Astrocyte (in vitro differentiated cells and primary cell): ENCODE measurements around the gene PARVB. TPM values are rescaled to one million over a fixed set of nuclear protein-coding genes. Genes with fewer than 3 reads are reported as not detected.
A peak's percentile ranks its signal among the peaks of the same experiment; 100 is the strongest.

ENCODE experiments used
- DNase-seq: peaks from one replicate; pipeline ENCODE4 v3.0.0-alpha.2; 2010; ENCODE audit warnings: low read depth
- FAIRE-seq: peaks from 2 replicates; lab custom pipeline; 2011; peaks lifted over from hg19 to GRCh38; lab: Jason Lieb, UNC
- H2AFZ ChIP-seq: 2 replicates; pipeline ENCODE4 v1.6.0; 2012; ENCODE audit warnings: low read depth, low read length, inconsistent platforms
- H3K27ac ChIP-seq: 2 replicates; pipeline ENCODE4 v1.5.1; 2011; ENCODE audit warnings: low read depth, low read length, inconsistent platforms
- H3K27me3 ChIP-seq: 2 replicates; pipeline ENCODE4 v1.6.0; 2011; ENCODE audit warnings: low read length, inconsistent platforms; ENCODE audit not compliant: insufficient read depth
- H3K36me3 ChIP-seq: 2 replicates; pipeline ENCODE4 v1.5.1; 2011; ENCODE audit warnings: low read length, inconsistent platforms; ENCODE audit not compliant: insufficient read depth
- H3K4me1 ChIP-seq: 2 replicates; pipeline ENCODE4 v1.5.1; 2011; ENCODE audit warnings: low read length, inconsistent platforms; ENCODE audit not compliant: insufficient read depth
- H3K4me2 ChIP-seq: 2 replicates; pipeline ENCODE4 v1.6.0; 2012; ENCODE audit warnings: low read length, inconsistent platforms
- H3K4me3 ChIP-seq: 2 replicates; pipeline ENCODE4 v1.5.1; 2011; ENCODE audit warnings: low read depth, mild to moderate bottlenecking, low read length, inconsistent platforms; ENCODE audit not compliant: insufficient read depth
- H3K79me2 ChIP-seq: 2 replicates; pipeline ENCODE4 v1.6.0; 2012; ENCODE audit warnings: mild to moderate bottlenecking, low read length, inconsistent platforms; ENCODE audit not compliant: insufficient read depth
- H3K9ac ChIP-seq: 2 replicates; pipeline ENCODE4 v1.6.0; 2012; ENCODE audit warnings: mild to moderate bottlenecking, low read length, inconsistent platforms
- H3K9me3 ChIP-seq: 2 replicates; pipeline ENCODE4 v1.5.1; 2012; ENCODE audit warnings: low read depth, mild to moderate bottlenecking, low read length, inconsistent platforms; ENCODE audit not compliant: insufficient read depth
- H4K20me1 ChIP-seq: 2 replicates; pipeline ENCODE4 v1.6.0; 2012; ENCODE audit warnings: low read length, inconsistent platforms; ENCODE audit not compliant: insufficient read depth
- H3K27ac Mint-ChIP-seq: one replicate; pipeline ENCODE4 v1.8.0; 2021; ENCODE audit warnings: mild to moderate bottlenecking, mixed read lengths; ENCODE audit not compliant: unreplicated experiment
- H3K27me3 Mint-ChIP-seq: one replicate; pipeline ENCODE4 v1.8.0; 2021; ENCODE audit warnings: low read depth, mixed read lengths; ENCODE audit not compliant: unreplicated experiment
- H3K36me3 Mint-ChIP-seq: one replicate; pipeline ENCODE4 v1.8.0; 2021; ENCODE audit warnings: low read depth, mixed read lengths; ENCODE audit not compliant: unreplicated experiment
- H3K4me1 Mint-ChIP-seq: one replicate; pipeline ENCODE4 v1.8.0; 2021; ENCODE audit warnings: low read depth, mixed read lengths; ENCODE audit not compliant: unreplicated experiment
- H3K4me3 Mint-ChIP-seq: one replicate; pipeline ENCODE4 v1.8.0; 2021; ENCODE audit warnings: mild to moderate bottlenecking, moderate library complexity, mixed read lengths; ENCODE audit not compliant: unreplicated experiment
- H3K9me3 Mint-ChIP-seq: one replicate; pipeline ENCODE4 v1.8.0; 2021; ENCODE audit warnings: mild to moderate bottlenecking, mixed read lengths; ENCODE audit not compliant: unreplicated experiment
- CTCF ChIP-seq: IDR thresholded peaks from 2 replicates; pipeline ENCODE4 v1.5.1; 2011; ENCODE audit warnings: low read depth, mild to moderate bottlenecking, inconsistent platforms, low read length, moderate library complexity; ENCODE audit not compliant: insufficient read depth
- EZH2 ChIP-seq: IDR thresholded peaks from 2 replicates; pipeline ENCODE4 v1.6.1; 2012; ENCODE audit warnings: mild to moderate bottlenecking, low read length, inconsistent platforms; ENCODE audit not compliant: insufficient read depth
- total RNA-seq: library from RNA; stranded (reverse); gene quantifications from 2 replicates; pipeline ENCODE4 v1.2.1, GENCODE V29; 2021

PARVB gene
- total RNA-seq, 1 donor from 2014 or later = 22.0 TPM

- Mint-ChIP-seq H3K27ac (no peak overlapping the region), H3K4me1 (no peaks in the 10 kb centered on the region), H3K4me3 (no peak overlapping the region), H3K9me3 (no peaks in the 10 kb centered on the region), H3K27me3 (no peaks in the 10 kb centered on the region), H3K36me3 (peaks cover 16% of the 10 kb centered on the region)
- Histone ChIP-seq H3K4me2 (no peak overlapping the region), H3K27ac (no peak overlapping the region), H3K36me3 (peaks cover 18% of the 10 kb centered on the region), H3K27me3 (no peaks in the 10 kb centered on the region), H3K4me1 (peaks cover 9% of the 10 kb centered on the region), H3K9me3 (no peaks in the 10 kb centered on the region), H3K9ac (no peak overlapping the region), H2AFZ (no peak overlapping the region), H3K4me3 (no peak overlapping the region), H3K79me2 (peaks cover 5% of the 10 kb centered on the region), H4K20me1 (peaks cover 45% of the 10 kb centered on the region)
- FAIRE-seq (no peak), DNase-seq (no peak)
- no peak for TF ChIP-seq CTCF
- no peak for TF ChIP-seq EZH2
Measured at GRCh38 chr22:43994006-43994405, 30.1 kb upstream of the PARVB start.

GRCh38 chr22:43994416-43994815 is 29.7 kb upstream of the PARVB start:
- Mint-ChIP-seq H3K36me3 (peaks cover 17% of the 10 kb centered on the region), H3K27me3 (no peaks in the 10 kb centered on the region), H3K9me3 (no peaks in the 10 kb centered on the region), H3K27ac (no peak overlapping the region), H3K4me1 (no peaks in the 10 kb centered on the region), H3K4me3 (peak overlapping the region; percentile 34)
- Histone ChIP-seq H4K20me1 (peaks cover 45% of the 10 kb centered on the region), H3K4me1 (peaks cover 9% of the 10 kb centered on the region), H3K79me2 (peaks cover 5% of the 10 kb centered on the region), H3K9me3 (no peaks in the 10 kb centered on the region), H2AFZ (no peak overlapping the region), H3K36me3 (peaks cover 17% of the 10 kb centered on the region), H3K27me3 (no peaks in the 10 kb centered on the region), H3K4me2 (no peak overlapping the region), H3K9ac (no peak overlapping the region), H3K27ac (no peak overlapping the region), H3K4me3 (no peak overlapping the region)
- FAIRE-seq (no peak), DNase-seq (no peak)
- no peak for TF ChIP-seq CTCF
- TF ChIP-seq EZH2 = no peak

- Histone ChIP-seq H3K27ac (no peak overlapping the region), H3K4me2 (no peak overlapping the region), H3K9ac (no peak overlapping the region), H3K79me2 (peaks cover 5% of the 10 kb centered on the region), H3K9me3 (no peaks in the 10 kb centered on the region), H4K20me1 (peaks cover 45% of the 10 kb centered on the region), H3K4me1 (peaks cover 9% of the 10 kb centered on the region), H3K4me3 (no peak overlapping the region), H3K27me3 (no peaks in the 10 kb centered on the region), H2AFZ (no peak overlapping the region), H3K36me3 (peaks cover 16% of the 10 kb centered on the region)
- H3K36me3 Mint-ChIP-seq = peaks cover 18% of the 10 kb centered on the region
- no peaks in the 10 kb centered on the region for H3K27me3 Mint-ChIP-seq
- no peak for FAIRE-seq
- no peaks in the 10 kb centered on the region for H3K9me3 Mint-ChIP-seq
- H3K4me3 Mint-ChIP-seq = no peak overlapping the region
- H3K27ac Mint-ChIP-seq = no peak overlapping the region
- no peak for DNase-seq
- no peaks in the 10 kb centered on the region for H3K4me1 Mint-ChIP-seq
- TF ChIP-seq CTCF = no peak
- no peak for TF ChIP-seq EZH2
Measured at GRCh38 chr22:43995057-43995685, 28.9 kb upstream of the PARVB start.
